OCI-LY7 (cell line): ENCODE data around the gene TSG101. TPM values are rescaled to one million over a fixed set of nuclear protein-coding genes. Genes with fewer than 3 reads are reported as not detected.

Experiments used
- BruUV-seq: library from RNA; stranded (reverse); fragments of 400-500 nt; replicated peaks from 2 replicates; lab custom pipeline; 2021; lab: Mats Ljungman, UMichigan
- CTCF ChIA-PET: fragments of 300-600 bp; sonication (Branson Sonifier 250); formaldehyde crosslinking; loops from one replicate; lab custom pipeline; 2022; ENCODE audit warnings: antibody characterized with exemption; ENCODE audit not compliant: unreplicated experiment; lab: Charles Lee
- POLR2A ChIA-PET: fragments of 300-600 bp; sonication (Branson Sonifier 250); formaldehyde crosslinking; loops from one replicate; lab custom pipeline; 2022; ENCODE audit warnings: antibody characterized with exemption; lab: Charles Lee
- DNase-seq: peaks from one replicate; pipeline ENCODE4 v3.0.0-alpha.2; 2015; ENCODE audit warnings: low spot score
- H2AFZ ChIP-seq: fragments of 200-600 bp; sonication (generic), shearing (Covaris generic); 2 replicates; pipeline ENCODE4 v1.6.1; 2014; ENCODE audit warnings: mild to moderate bottlenecking, antibody characterized with exemption, low read length, moderate library complexity
- H3K27ac ChIP-seq: fragments of 200-600 bp; sonication (generic); 2 replicates; pipeline ENCODE4 v1.5.1; 2014; ENCODE audit warnings: mixed run types, low read depth, mild to moderate bottlenecking, moderate library complexity, low read length, inconsistent platforms; ENCODE audit not compliant: poor library complexity, severe bottlenecking
- H3K36me3 ChIP-seq: fragments of 200-600 bp; sonication (generic); 2 replicates; pipeline ENCODE4 v1.6.1; 2014; ENCODE audit warnings: mild to moderate bottlenecking, antibody characterized with exemption, low read length, moderate library complexity, mixed read lengths; ENCODE audit not compliant: insufficient read depth
- H3K4me1 ChIP-seq: fragments of 200-600 bp; sonication (generic); 2 replicates; pipeline ENCODE4 v1.5.1; 2014; ENCODE audit warnings: mild to moderate bottlenecking, low read length; ENCODE audit not compliant: insufficient read depth, poor library complexity, severe bottlenecking
- H3K4me2 ChIP-seq: fragments of 200-600 bp; sonication (generic); 2 replicates; pipeline ENCODE4 v1.6.1; 2014; ENCODE audit warnings: mild to moderate bottlenecking, low read length
- H3K4me3 ChIP-seq: fragments of 200-600 bp; sonication (generic); 2 replicates; pipeline ENCODE4 v1.5.1; 2014; ENCODE audit warnings: mild to moderate bottlenecking, low read depth, low read length; ENCODE audit not compliant: poor library complexity, severe bottlenecking
- H3K79me2 ChIP-seq: fragments of 200-600 bp; sonication (generic); 2 replicates; pipeline ENCODE4 v1.6.1; 2016; ENCODE audit warnings: low read depth, mild to moderate bottlenecking, low read length, moderate library complexity, mixed read lengths; ENCODE audit not compliant: insufficient read depth
- H3K9me2 ChIP-seq: fragments of 200-600 bp; sonication (generic); 2 replicates; pipeline ENCODE4 v1.6.1; 2016; ENCODE audit warnings: mild to moderate bottlenecking, low read length, mixed read lengths; ENCODE audit not compliant: insufficient read depth
- H3K9me3 ChIP-seq: fragments of 200-600 bp; sonication (generic); 2 replicates; pipeline ENCODE4 v1.6.1; 2014; ENCODE audit warnings: mild to moderate bottlenecking, mixed run types, low read length, mixed read lengths
- H4K20me1 ChIP-seq: fragments of 200-600 bp; sonication (generic); 2 replicates; pipeline ENCODE4 v1.6.1; 2014; ENCODE audit warnings: mild to moderate bottlenecking, antibody characterized with exemption, low read length, moderate library complexity, mixed read lengths; ENCODE audit not compliant: insufficient read depth
- EZH2phosphoT487 ChIP-seq: fragments of 200-600 bp; sonication (generic); IDR thresholded peaks from 2 replicates; pipeline ENCODE4 v1.6.1; 2018; ENCODE audit warnings: low read depth, borderline replicate concordance, mild to moderate bottlenecking, mixed run types, antibody characterized with exemption, low read length, moderate library complexity, mixed read lengths
- intact Hi-C: fragments of 100-400 bp; cut with micrococcal nuclease; formaldehyde crosslinking; loops from one replicate; pipeline ENCODE4 v1.10.0; 2022; ENCODE audit not compliant: unreplicated experiment
- total RNA-seq, 2 experiments: library from RNA; depleted of rRNA in 1 of 2; stranded (reverse); fragments of >200 nt in 1 of 2; shearing (Covaris generic) in 1 of 2; gene quantifications; 2 replicates each; pipeline ENCODE4 v1.2.3, GENCODE V29; 2014 to 2022
- TF ChIP-seq, protein P1 (sequence below): fragments of 200-600 bp; sonication (generic); conservative IDR thresholded peaks from 2 replicates; pipeline ENCODE4 v1.5.1; 2014; ENCODE audit warnings: mild to moderate bottlenecking, antibody characterized with exemption, low read length, moderate library complexity, mixed read lengths

TSG101 gene
- total RNA-seq, 2 experiments from 2014 or later, result 54.2 to 96.8 TPM

DNA sequence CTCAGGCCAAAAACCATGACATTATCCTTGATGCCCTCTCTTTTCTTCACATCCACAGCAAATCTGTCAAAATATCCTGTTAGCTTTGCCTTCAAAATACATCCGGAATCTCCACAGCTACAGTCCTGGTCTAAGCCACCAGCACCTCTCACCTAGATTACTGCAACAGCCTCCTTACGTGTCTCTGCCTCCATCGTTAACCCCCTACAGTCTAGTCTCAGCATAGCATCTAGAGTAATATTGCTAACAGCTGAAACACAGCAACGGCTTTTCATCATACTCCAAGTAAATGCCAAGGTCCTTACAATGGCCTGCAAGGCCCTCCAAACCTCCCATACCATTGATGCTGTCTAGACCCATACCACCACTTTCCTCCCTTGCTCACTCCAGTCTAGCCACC, 4.4 kb downstream of the TSG101 start:
- Histone ChIP-seq H3K79me2 (peaks cover 64% of the 10 kb centered on the region), H3K9me3 (no peaks in the 10 kb centered on the region), H4K20me1 (peaks cover 5% of the 10 kb centered on the region; the same call in 1 of the 2 replicates), H3K4me2 (peak overlapping the region; percentile 9; the same call in 1 of the 2 replicates), H2AFZ (no peak overlapping the region), H3K9me2 (no peaks in the 10 kb centered on the region), H3K4me1 (peaks cover 37% of the 10 kb centered on the region), H3K27ac (no peak overlapping the region), H3K4me3 (no peak overlapping the region), H3K36me3 (peaks cover 35% of the 10 kb centered on the region)
- intact Hi-C loops, result loop anchor here (1.0 to 10.0 kb wide), 2 partner anchors 30 to 508 kb away; partner anchors contain the start of gene SERGEF
- TF ChIP-seq, protein P1, sequence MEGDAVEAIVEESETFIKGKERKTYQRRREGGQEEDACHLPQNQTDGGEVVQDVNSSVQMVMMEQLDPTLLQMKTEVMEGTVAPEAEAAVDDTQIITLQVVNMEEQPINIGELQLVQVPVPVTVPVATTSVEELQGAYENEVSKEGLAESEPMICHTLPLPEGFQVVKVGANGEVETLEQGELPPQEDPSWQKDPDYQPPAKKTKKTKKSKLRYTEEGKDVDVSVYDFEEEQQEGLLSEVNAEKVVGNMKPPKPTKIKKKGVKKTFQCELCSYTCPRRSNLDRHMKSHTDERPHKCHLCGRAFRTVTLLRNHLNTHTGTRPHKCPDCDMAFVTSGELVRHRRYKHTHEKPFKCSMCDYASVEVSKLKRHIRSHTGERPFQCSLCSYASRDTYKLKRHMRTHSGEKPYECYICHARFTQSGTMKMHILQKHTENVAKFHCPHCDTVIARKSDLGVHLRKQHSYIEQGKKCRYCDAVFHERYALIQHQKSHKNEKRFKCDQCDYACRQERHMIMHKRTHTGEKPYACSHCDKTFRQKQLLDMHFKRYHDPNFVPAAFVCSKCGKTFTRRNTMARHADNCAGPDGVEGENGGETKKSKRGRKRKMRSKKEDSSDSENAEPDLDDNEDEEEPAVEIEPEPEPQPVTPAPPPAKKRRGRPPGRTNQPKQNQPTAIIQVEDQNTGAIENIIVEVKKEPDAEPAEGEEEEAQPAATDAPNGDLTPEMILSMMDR, result peak; percentile 58
- TF ChIP-seq EZH2phosphoT487, result no peak
- peak; percentile 33 for DNase-seq
- BruUV-seq, result no TSS peak
- CTCF ChIA-PET, result no interaction called here
- POLR2A ChIA-PET, result interaction anchor here (0.6 to 1.7 kb wide), 2 partner anchors 14 to 37 kb away, joined by 4 to 5 read pairs; no protein-coding TSS in a partner anchor

DNA sequence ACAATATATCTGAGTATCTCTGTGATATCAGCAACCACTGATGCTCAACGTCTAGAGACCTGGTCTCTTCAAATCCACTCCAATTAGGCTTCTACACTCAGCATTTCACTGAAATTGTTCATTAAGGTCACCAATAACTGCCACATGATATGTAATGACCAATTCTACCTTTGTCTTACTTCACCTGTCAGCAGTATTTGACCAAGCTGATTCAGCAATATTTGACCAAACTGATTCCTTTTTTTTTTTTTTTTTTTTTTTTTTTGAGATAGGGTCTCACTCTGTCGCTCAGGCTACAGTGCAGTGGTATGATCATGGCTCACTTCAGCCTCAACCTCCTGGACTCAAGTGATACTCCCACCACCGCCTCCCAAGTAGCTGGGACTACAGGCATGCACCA, 5.6 kb downstream of the TSG101 start:
- Histone ChIP-seq H3K4me2 (no peak overlapping the region), H3K4me1 (peaks cover 37% of the 10 kb centered on the region), H3K79me2 (peaks cover 58% of the 10 kb centered on the region), H3K27ac (no peak overlapping the region), H3K9me3 (no peaks in the 10 kb centered on the region), H4K20me1 (peaks cover 5% of the 10 kb centered on the region; the same call in 1 of the 2 replicates), H3K9me2 (no peaks in the 10 kb centered on the region), H3K36me3 (peaks cover 39% of the 10 kb centered on the region), H2AFZ (no peak overlapping the region), H3K4me3 (no peak overlapping the region)
- TF ChIP-seq EZH2phosphoT487, result no peak
- TF ChIP-seq, protein P1, result no peak
- no peak for DNase-seq
- intact Hi-C loops, result loop anchor here (10.0 kb wide), 1 partner anchor 506 kb away; the partner anchor contains the start of gene SERGEF
- BruUV-seq, result no TSS peak
- CTCF ChIA-PET, result no interaction called here
- POLR2A ChIA-PET, result interaction anchor here (0.6 to 1.2 kb wide), 5 partner anchors 12 to 483 kb away, joined by 3 to 6 read pairs (median 3); no protein-coding TSS in a partner anchor

DNA sequence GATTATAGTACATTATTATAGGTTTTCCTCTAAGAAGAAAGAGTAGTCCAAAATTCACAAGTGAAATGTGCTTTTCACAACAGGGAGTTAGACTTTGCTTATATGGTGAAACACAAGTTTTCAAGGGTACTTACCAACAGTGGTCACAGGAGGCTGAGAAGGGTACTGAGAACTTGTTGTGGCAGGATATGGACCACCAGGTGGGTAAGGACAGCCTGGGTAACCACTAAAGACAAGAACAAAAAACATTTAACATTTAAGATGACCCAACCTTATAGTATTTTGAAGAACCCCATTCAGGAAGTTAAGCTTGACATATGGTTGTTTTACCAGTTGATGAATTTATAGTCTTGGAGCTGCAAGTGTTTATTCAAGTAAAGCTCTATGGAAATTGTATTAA, 24.4 kb downstream of the TSG101 start:
- Histone ChIP-seq H3K9me3 (no peaks in the 10 kb centered on the region), H3K4me3 (no peak overlapping the region), H3K27ac (no peak overlapping the region), H3K4me1 (no peaks in the 10 kb centered on the region), H4K20me1 (no peaks in the 10 kb centered on the region), H3K4me2 (no peak overlapping the region), H2AFZ (no peak overlapping the region), H3K9me2 (no peaks in the 10 kb centered on the region), H3K36me3 (peaks cover 91% of the 10 kb centered on the region), H3K79me2 (no peaks in the 10 kb centered on the region)
- TF ChIP-seq, protein P1, result no peak
- no peak for DNase-seq
- intact Hi-C loops, result no loop called here
- BruUV-seq, result no TSS peak
- POLR2A ChIA-PET, result no interaction called here
- CTCF ChIA-PET, result no interaction called here
